ENCODE data around the gene KXD1. TPM values are rescaled to one million over a fixed set of nuclear protein-coding genes. Genes with fewer than 3 reads are reported as not detected.

KXD1 gene
- total RNA-seq, 1 experiment from 2014 or later: 138 TPM

DNA sequence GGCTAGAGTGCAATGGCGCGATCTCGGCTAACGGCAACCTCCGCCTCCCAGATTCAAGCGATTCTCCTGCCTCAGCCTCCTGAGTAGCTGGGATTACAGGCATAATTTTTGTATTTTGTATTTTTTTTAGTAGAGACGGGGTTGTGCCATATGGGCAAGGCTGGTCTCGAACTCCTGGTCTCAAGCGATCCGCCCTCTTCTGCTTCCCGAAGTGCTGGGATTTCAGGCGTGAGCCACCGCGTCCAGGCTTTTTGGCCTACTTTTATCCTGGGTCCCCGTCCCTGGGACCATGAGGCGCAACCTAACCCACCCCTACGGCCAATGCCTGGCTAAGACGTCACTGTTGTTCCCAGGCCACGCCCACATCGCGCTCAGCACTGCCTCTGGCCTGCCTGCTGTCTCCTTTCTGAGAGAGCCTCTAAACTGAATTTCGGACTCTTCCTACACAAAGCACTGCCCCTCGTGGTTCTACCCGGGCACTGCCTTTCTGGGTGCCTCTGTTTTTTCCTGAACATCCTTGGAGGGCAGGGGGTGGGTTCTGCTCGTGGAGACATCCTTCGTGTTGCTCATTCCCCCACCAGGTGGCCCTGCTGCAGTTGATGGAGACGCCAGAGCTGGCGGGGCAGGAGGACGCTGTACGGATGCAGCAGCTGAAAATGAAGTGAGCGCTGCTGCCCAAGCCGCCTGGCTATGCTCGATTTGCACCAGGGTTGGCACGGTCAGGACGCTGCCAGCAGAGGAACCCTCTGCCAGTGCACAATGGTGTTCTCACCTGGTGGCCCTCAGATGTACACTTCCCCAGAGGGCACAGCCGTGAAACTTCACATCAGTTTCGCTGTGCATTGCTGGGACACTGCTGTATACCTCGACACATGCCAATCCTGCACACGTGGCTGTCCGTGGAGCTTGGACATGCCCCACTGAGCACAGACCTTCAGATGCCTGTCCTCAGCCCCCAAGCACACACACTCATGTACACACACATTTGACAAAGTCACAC is 32.9 kb downstream of the KXD1 start:
- Histone ChIP-seq H3K9ac (ENCODE audit: extremely low read depth, insufficient read length, low read length) (no peak overlapping the region), H2AFZ (ENCODE audit: low read length) (no peak overlapping the region), H3K23ac (ENCODE audit: insufficient read length, low read depth, low read length) (no peak overlapping the region), H3K23me2 (ENCODE audit: insufficient read length, low read depth, low read length, poor library complexity, severe bottlenecking) (peaks cover 28% of the 10 kb centered on the region), H2BK20ac (ENCODE audit: low read depth, low read length, poor library complexity, severe bottlenecking) (no peak overlapping the region), H2BK120ac (ENCODE audit: low read depth, low read length, poor library complexity, severe bottlenecking) (no peak overlapping the region), H3K79me1 (ENCODE audit: insufficient read depth, low read depth, low read length, poor library complexity, severe bottlenecking) (no peaks in the 10 kb centered on the region), H3K14ac (ENCODE audit: insufficient read depth, low read length) (0 out of 2 replicates have a peak overlapping the region, but pooled peaks have one; percentile 16), H3K9me3 (ENCODE audit: control insufficient read depth, low read depth, low read length) (no peaks in the 10 kb centered on the region), H3K79me2 (ENCODE audit: insufficient read depth, low read length) (no peaks in the 10 kb centered on the region), H3K27ac (ENCODE audit: insufficient read length, low read depth, low read length) (no peak overlapping the region), H4K8ac (replicated peaks; ENCODE audit: insufficient read length, low read depth, low read length) (no peak overlapping the region), H2BK15ac (ENCODE audit: low read depth, low read length) (no peak overlapping the region), H3K27me3 (ENCODE audit: insufficient read depth, low read length) (no peaks in the 10 kb centered on the region), H2BK12ac (ENCODE audit: insufficient read length, low read depth, low read length) (no peak overlapping the region), H3K56ac (ENCODE audit: insufficient read length, low read depth, low read length) (no peak overlapping the region), H3K4me1 (ENCODE audit: insufficient read depth, low read length) (peaks cover 8% of the 10 kb centered on the region; the same call in 1 of the 2 replicates), H2AK5ac (ENCODE audit: insufficient read length, low read length) (no peak overlapping the region), H4K20me1 (ENCODE audit: control insufficient read depth, insufficient read depth, insufficient read length) (no peaks in the 10 kb centered on the region), H4K91ac (ENCODE audit: insufficient read length, low read depth, low read length) (no peak overlapping the region), H3K18ac (ENCODE audit: insufficient read length, low read depth, low read length) (peak overlapping the region; percentile 18), H3K4me2 (ENCODE audit: insufficient read depth, insufficient read length, low read length) (peak overlapping the region; percentile 69), H2BK5ac (ENCODE audit: insufficient read length, low read length) (no peak overlapping the region), H3T11ph (ENCODE audit: low read length) (no peak overlapping the region), H3K4ac (ENCODE audit: low read depth, low read length) (no peak overlapping the region; the same call in 1 of the 2 replicates), H4K5ac (ENCODE audit: insufficient read length, low read depth, low read length) (no peak overlapping the region)
- peaks cover 38 to 41% of the 10 kb centered on the region in 2 experiments for H3K4me1 Mint-ChIP-seq
- no CpG with 5 or more reads among the region's 40 CpGs for WGBS (ENCODE audit: extremely low coverage, insufficient read length, low lambda C conversion rate)
- peak overlapping the region; percentile 94 to 99 (median 98) for H3K27ac Mint-ChIP-seq
- H3K4me3 Mint-ChIP-seq: peak overlapping the region; percentile 77 to 91
- H3K9me3 Mint-ChIP-seq: no peaks in the 10 kb centered on the region; a peak in 1 of 5 replicates
- peaks cover 3 to 16% (median 5%) of the 10 kb centered on the region in 3 experiments; a peak in 6 of 7 replicates for H3K36me3 Mint-ChIP-seq (ENCODE audit: insufficient read depth in 1 of 3, low read depth in 3 of 3)
- TF ChIP-seq, protein P1, sequence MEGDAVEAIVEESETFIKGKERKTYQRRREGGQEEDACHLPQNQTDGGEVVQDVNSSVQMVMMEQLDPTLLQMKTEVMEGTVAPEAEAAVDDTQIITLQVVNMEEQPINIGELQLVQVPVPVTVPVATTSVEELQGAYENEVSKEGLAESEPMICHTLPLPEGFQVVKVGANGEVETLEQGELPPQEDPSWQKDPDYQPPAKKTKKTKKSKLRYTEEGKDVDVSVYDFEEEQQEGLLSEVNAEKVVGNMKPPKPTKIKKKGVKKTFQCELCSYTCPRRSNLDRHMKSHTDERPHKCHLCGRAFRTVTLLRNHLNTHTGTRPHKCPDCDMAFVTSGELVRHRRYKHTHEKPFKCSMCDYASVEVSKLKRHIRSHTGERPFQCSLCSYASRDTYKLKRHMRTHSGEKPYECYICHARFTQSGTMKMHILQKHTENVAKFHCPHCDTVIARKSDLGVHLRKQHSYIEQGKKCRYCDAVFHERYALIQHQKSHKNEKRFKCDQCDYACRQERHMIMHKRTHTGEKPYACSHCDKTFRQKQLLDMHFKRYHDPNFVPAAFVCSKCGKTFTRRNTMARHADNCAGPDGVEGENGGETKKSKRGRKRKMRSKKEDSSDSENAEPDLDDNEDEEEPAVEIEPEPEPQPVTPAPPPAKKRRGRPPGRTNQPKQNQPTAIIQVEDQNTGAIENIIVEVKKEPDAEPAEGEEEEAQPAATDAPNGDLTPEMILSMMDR (conservative IDR thresholded peaks at IDR 0.05): peak; percentile 77
- H3K27me3 Mint-ChIP-seq (ENCODE audit: low read depth): peaks cover 3% of the 10 kb centered on the region
- peak; percentile 98 for DNase-seq
